ENCODE measurements around the gene PCGF5. TPM values are rescaled to one million over a fixed set of nuclear protein-coding genes. Genes with fewer than 3 reads are reported as not detected.

PCGF5 gene
- total and polyA plus RNA-seq, 10 of the 15 experiments (the other 5 are each of a cell fraction or from before 2014, with no cell fraction given): 33.2 to 79.7 (median 50.7) TPM

GRCh38 chr10:91239789-91240188 lies 19.3 kb downstream of the PCGF5 start:
- ChIA-PET SMC1A (ENCODE audit: uncharacterized antibody, unreplicated experiment) (interaction anchor here (1.0 to 4.1 kb wide), 7 partner anchors 10 to 328 kb away, joined by 3 to 37 read pairs (median 4); no protein-coding TSS in a partner anchor), POLR2A (no interaction called here), RAD21 (ENCODE audit: unreplicated experiment) (interaction anchor here (0.7 to 2.1 kb wide), 4 partner anchors 11 to 17 kb away, joined by 3 to 14 read pairs (median 3); no protein-coding TSS in a partner anchor), CTCF (interaction anchor here (1.1 to 2.3 kb wide), 4 partner anchors 10 to 233 kb away, joined by 3 to 28 read pairs (median 8); no protein-coding TSS in a partner anchor)
- DNase-seq (ENCODE audit: low read depth, low spot score): no peak
- ATAC-seq: no peak
- Histone ChIP-seq H2AFZ (ENCODE audit: control insufficient read depth, low read depth, low read length) (no peak overlapping the region), H3K9me3 (replicated peaks; ENCODE audit: control insufficient read depth, insufficient read depth, low read length) (peaks cover 1% of the 10 kb centered on the region; the same call in 1 of the 3 replicates), H3K9ac (ENCODE audit: control insufficient read depth, insufficient read depth, low read length) (no peak overlapping the region), H3K4me3 (no peak overlapping the region), H3K27ac (ENCODE audit: control insufficient read depth, insufficient read depth) (no peak overlapping the region), H4K20me1 (ENCODE audit: control insufficient read depth, insufficient read depth) (no peaks in the 10 kb centered on the region), H3K4me1 (ENCODE audit: control insufficient read depth, insufficient read depth, low read length) (peaks cover 7% of the 10 kb centered on the region; the same call in 1 of the 2 replicates), H3K36me3 (ENCODE audit: control insufficient read depth in 2 of 2, insufficient read depth in 2 of 2, low read length in 1 of 2) (peaks cover 0 to 7% of the 10 kb centered on the region in 2 experiments; a peak in 1 of 4 replicates), H3K27me3 (replicated peaks in 1 of 2; ENCODE audit: control insufficient read depth in 2 of 2, insufficient read depth in 2 of 2, low read length in 1 of 2) (no peaks in the 10 kb centered on the region), H3K79me2 (ENCODE audit: control insufficient read depth, insufficient read depth, low read length) (no peaks in the 10 kb centered on the region; the same call in 1 of the 2 replicates), H3K4me2 (ENCODE audit: control insufficient read depth, insufficient read depth) (no peak overlapping the region)
- in situ Hi-C loops (cut with MboI) (loop anchor here (10.0 kb wide), 1 partner anchor 235 kb away; no protein-coding TSS in a partner anchor), intact Hi-C loops (cut with micrococcal nuclease; ENCODE audit: unreplicated experiment) (no loop called here)
- BruUV-seq (replicated peaks): no TSS peak
- WGBS (ENCODE audit: insufficient coverage, insufficient replicate concordance, low lambda C conversion rate, missing lambda C conversion rate): 95% methylated on average over 1 of the region's 1 CpG
- no peak for TF ChIP-seq ZNF24 (IDR thresholded peaks at IDR 0.05)
- TF ChIP-seq ZSCAN29 (IDR thresholded peaks at IDR 0.05): no peak
- TF ChIP-seq STAT3 (IDR thresholded peaks at IDR 0.05; ENCODE audit: low read depth, low read length): no peak
- TF ChIP-seq JUNB (IDR thresholded peaks at IDR 0.05): no peak
- TF ChIP-seq USF2 (IDR thresholded peaks at IDR 0.05; ENCODE audit: borderline replicate concordance, low read depth, low read length): no peak
- no peak for TF ChIP-seq NFIC (IDR thresholded peaks at IDR 0.05; ENCODE audit: low read depth, low read length)
- TF ChIP-seq NFYA (IDR thresholded peaks at IDR 0.05; ENCODE audit: borderline replicate concordance, low read depth, low read length): no peak
- TF ChIP-seq GABPA (IDR thresholded peaks at IDR 0.05; ENCODE audit: low read depth): no peak
- TF ChIP-seq ZBTB4 (CRISPR knock-in tag; IDR thresholded peaks at IDR 0.05): no peak
- no peak for TF ChIP-seq POLR2A (IDR thresholded peaks at IDR 0.05; ENCODE audit: low read depth, low read length)
- TF ChIP-seq BCL3 (IDR thresholded peaks at IDR 0.05; ENCODE audit: borderline replicate concordance, insufficient read depth, low read depth, low read length, poor library complexity, severe bottlenecking): no peak
- no peak for TF ChIP-seq NFXL1 (IDR thresholded peaks at IDR 0.05; ENCODE audit: borderline replicate concordance)
- FAIRE-seq: no peak

All from GM12878 (cell line).